IPS-18a (cell line): Measurements from ENCODE around the gene RC3H2.
"Not testable (repeated sequence)": the region's sequence is repeated elsewhere in the genome, so short reads cannot be mapped to it uniquely, and the experiment has no call there.

ENCODE experiments used
- H3K27ac ChIP-seq: one replicate; pipeline ENCODE4 v1.5.1; 2013; ENCODE audit warnings: low read length
- H3K27me3 ChIP-seq: one replicate; pipeline ENCODE4 v1.6.1; 2013; ENCODE audit warnings: mild to moderate bottlenecking, low read length; ENCODE audit not compliant: control insufficient read depth, insufficient read depth
- H3K36me3 ChIP-seq: one replicate; pipeline ENCODE4 v1.6.1; 2013; ENCODE audit warnings: low read depth, low read length; ENCODE audit not compliant: control insufficient read depth
- H3K4me1 ChIP-seq: one replicate; pipeline ENCODE4 v1.6.1; 2013; ENCODE audit warnings: low read depth, low read length; ENCODE audit not compliant: control insufficient read depth
- H3K4me3 ChIP-seq: one replicate; pipeline ENCODE4 v1.5.1; 2013; ENCODE audit warnings: low read length
- H3K9ac ChIP-seq: one replicate; pipeline ENCODE4 v1.6.1; 2013; ENCODE audit warnings: mild to moderate bottlenecking, low read length, moderate library complexity
- H3K9me3 ChIP-seq: one replicate; pipeline ENCODE4 v1.6.1; 2013; ENCODE audit warnings: low read depth, low read length; ENCODE audit not compliant: control insufficient read depth

The RC3H2 gene

DNA sequence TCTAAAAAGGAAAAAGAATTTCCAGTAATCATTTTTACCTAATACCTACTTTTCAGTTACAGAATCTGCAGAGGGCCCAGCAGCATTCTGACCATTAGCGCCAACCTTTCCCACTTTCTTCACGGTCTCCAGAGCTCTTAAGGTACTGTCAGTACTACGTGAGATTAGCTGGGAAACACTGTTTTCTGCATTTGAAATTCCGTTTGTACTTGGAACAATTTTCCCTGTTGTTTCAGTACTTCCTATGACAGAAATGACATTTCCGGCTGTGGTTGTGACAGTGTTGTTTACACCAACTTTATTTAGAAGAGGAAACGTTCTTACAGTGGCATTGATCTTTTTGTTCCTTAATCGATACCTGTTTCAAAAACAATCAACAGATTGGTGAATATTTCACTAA is 39.9 kb downstream of the RC3H2 start:
- Histone ChIP-seq H3K4me1 (no peaks in the 10 kb centered on the region), H3K36me3 (peaks cover 16% of the 10 kb centered on the region), H3K27ac (no peak overlapping the region), H3K27me3 (no peaks in the 10 kb centered on the region), H3K9me3 (no peaks in the 10 kb centered on the region), H3K9ac (no peak overlapping the region), H3K4me3 (no peak overlapping the region)

DNA sequence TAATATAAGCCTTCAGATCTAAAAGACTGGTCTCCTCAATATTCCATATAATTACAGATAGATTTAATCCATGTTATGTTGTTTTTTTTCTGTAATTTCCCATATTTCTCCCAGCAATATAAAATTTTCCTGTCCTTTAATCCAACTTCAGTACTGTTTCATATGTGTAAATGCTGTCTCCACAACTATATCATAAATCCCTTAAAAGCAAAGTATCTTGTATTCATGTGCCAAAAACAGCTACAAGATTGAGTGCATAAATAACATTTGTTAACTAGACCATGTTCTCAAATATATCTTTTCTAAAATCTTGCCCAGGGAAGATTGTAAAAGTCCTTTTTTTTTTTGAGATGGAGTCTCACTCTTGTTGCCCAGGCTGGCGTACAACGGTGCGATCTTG is 41.8 kb downstream of the RC3H2 start:
- peaks cover 22% of the 10 kb centered on the region for H3K36me3 ChIP-seq
- no peaks in the 10 kb centered on the region for H3K9me3 ChIP-seq
- H3K27me3 ChIP-seq: no peaks in the 10 kb centered on the region
- H3K9ac ChIP-seq: no peak overlapping the region
- H3K4me1 ChIP-seq: no peaks in the 10 kb centered on the region
- H3K4me3 ChIP-seq: no peak overlapping the region
- no peak overlapping the region for H3K27ac ChIP-seq

DNA sequence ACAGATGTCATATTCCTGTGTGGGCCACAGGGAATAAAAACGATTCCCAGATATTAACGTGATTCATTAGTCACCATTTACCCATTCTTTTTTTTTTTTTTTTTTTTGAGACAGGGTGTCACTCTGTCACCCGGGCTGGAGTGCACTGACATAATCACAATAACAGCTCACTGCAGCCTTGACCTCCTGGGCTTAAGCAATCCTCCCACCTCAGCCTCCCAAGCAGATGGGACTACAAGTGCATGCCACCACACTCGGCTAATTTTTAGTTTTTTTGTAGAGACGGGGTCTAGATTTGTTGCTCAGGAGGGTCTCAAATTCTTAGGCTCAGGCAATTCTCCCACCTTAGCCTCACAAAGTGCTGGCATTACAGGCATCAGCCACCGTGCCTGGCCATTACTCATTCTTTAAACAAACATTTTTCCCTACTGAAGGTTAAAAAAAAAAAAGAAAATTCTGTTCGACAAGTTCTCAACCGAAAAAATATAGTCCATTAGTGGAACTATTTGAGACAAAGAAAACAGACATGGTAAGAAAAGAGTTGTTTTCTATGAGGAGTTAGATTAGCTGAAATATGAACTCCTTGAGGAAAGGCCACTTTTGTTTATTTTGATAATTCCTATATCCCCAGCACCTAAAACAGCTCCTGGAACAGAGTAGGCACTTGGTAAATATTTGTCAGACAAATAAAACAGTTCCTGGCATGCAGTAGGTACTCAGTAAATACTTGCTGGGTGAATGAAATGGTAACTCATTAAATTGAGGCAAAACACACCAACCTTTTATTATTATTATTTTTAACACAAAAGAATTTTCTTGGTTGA is 44.6 kb downstream of the RC3H2 start:
- H3K9ac ChIP-seq: no peak overlapping the region
- H3K36me3 ChIP-seq: peaks cover 48% of the 10 kb centered on the region
- no peaks in the 10 kb centered on the region for H3K27me3 ChIP-seq
- no peaks in the 10 kb centered on the region for H3K9me3 ChIP-seq
- no peak overlapping the region for H3K4me3 ChIP-seq
- no peaks in the 10 kb centered on the region for H3K4me1 ChIP-seq
- H3K27ac ChIP-seq: no peak overlapping the region

DNA sequence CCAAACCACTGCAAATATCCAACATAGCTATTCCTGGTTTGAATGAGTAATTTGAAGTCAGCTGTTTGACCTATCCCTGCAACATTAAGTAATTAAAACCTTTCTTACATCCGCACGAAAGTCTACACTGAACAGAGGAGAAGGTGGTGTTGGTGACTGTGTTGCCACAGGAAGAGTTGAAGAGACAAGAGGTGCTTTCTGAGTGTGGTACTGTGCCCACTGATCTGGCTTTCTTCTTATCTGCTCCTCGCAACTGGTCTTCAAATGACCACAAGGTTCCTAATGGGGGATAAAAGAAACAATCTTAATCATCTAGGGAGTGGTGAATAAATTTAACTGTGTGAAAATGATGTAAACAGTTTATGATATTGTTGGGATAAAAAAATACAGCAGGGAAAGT is 47.3 kb downstream of the RC3H2 start:
- H3K27ac ChIP-seq: no peak overlapping the region
- H3K36me3 ChIP-seq: peaks cover 55% of the 10 kb centered on the region
- no peak overlapping the region for H3K4me3 ChIP-seq
- H3K9ac ChIP-seq: no peak overlapping the region
- no peaks in the 10 kb centered on the region for H3K4me1 ChIP-seq
- no peaks in the 10 kb centered on the region for H3K27me3 ChIP-seq
- H3K9me3 ChIP-seq: no peaks in the 10 kb centered on the region

DNA sequence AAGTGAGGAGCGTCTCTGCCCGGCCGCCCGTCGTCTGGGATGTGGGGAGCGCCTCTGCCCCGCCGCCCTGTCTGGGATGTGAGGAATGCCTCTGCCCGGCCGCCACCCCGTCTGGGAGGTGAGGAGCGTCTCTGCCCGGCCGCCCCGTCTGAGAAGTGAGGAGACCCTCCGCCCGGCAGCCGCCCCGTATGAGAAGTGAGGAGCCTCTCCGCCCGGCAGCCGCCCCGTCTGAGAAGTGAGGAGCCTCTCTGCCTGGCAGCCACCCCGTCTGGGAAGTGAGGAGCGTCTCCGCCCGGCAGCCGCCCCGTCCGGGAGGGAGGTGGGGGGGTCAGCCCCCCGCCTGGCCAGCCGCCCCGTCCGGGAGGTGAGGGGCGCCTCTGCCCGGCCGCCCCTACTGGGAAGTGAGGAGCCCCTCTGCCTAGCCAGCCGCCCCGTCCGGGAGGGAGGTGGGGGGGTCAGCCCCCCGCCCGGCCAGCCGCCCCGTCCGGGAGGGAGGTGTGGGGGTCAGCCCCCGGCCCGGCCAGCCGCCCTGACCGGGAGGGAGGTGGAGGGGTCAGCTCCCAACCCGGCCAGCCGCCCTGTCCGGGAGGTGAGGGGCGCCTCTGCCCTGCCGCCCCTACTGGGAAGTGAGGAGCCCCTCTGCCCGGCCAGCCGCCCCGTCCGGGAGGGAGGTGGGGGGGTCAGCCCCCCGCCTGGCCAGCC is 52.9 kb downstream of the RC3H2 start:
- peaks cover 73% of the 10 kb centered on the region for H3K36me3 ChIP-seq
- not testable (repeated sequence) for H3K27me3 ChIP-seq, H3K27ac ChIP-seq, H3K9me3 ChIP-seq, H3K4me3 ChIP-seq, H3K4me1 ChIP-seq, H3K9ac ChIP-seq

DNA sequence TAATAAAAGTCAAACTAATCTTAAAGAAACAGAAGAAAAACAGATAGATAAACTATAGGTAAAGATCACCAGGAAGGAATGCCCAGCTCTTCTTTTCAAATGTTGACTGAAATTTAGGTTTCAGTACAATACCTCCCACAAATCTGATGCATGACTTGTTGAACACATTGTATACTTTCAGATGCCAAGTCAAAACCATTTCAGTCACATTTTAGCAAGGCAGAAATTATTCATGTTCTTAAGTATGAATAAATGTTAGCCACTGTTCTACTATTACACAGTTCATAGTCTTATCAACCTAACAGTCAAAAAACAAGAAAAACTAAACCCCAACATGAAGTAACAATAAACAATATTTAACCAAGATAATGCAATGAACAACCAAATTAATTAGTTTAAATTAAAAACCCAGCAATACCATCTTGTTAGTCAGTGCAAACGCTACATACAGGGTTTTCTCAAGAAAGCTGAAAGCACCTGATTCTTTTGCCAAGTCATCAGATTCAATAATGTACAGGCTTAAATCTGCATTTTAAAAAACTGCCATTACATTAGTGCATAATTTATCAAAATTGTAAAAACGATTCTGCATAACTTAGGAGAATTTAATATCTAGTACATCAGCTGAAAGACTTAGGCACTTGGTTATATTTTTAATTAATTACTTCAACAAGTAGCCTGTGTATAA is 56.8 kb downstream of the RC3H2 start:
- Histone ChIP-seq H3K36me3 (peaks cover 48% of the 10 kb centered on the region), H3K4me3 (no peak overlapping the region), H3K4me1 (no peaks in the 10 kb centered on the region), H3K9me3 (no peaks in the 10 kb centered on the region), H3K9ac (no peak overlapping the region), H3K27me3 (no peaks in the 10 kb centered on the region), H3K27ac (no peak overlapping the region)

DNA sequence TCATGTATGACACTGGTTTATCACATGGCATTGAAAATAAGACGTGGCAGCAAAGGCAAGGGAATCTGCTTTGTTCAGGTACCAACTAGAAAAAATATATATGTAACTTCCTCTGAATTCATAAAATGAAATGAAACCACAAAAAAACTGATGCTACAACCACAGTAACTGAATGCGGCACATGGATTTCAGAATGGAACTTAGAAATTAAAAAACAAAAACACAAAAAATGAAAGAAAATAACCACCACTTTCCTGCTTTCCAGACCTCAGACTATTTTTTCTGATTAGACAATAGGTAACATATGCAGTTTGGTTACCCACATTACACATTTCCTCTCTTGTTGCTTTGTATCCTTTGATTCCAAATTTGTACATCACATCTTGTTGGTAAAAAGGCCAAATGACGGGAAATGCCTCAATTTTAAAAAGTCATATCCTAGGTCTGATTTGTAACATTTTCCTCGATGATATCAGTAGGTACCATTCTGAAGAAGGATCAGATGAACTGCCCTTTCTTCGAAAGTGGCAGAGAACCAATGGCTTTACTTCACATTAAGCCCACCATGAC is 58.7 kb downstream of the RC3H2 start:
- Histone ChIP-seq H3K4me1 (no peaks in the 10 kb centered on the region), H3K36me3 (peaks cover 47% of the 10 kb centered on the region), H3K9ac (no peak overlapping the region), H3K9me3 (no peaks in the 10 kb centered on the region), H3K27me3 (no peaks in the 10 kb centered on the region), H3K27ac (no peak overlapping the region), H3K4me3 (no peak overlapping the region)

DNA sequence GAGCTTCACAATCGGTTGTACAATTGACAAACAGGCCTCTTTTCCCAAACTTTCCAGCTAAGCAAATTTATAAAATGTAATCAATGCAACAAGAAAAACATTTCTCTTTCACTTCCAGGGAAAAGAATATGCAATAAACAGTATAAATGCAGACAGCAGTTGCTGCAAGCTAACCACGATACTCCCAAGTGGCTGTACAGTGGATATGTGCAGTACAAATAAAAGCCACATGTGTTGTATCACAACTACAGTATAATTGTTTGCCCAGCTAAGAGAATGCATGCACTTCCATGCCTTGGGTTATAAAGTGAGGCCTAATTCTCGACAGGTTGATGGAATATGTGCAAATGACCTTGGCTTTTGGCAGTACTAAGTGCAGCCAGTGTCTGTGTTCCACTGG is 60.0 kb downstream of the RC3H2 start:
- Histone ChIP-seq H3K27me3 (no peaks in the 10 kb centered on the region), H3K36me3 (peaks cover 38% of the 10 kb centered on the region)

DNA sequence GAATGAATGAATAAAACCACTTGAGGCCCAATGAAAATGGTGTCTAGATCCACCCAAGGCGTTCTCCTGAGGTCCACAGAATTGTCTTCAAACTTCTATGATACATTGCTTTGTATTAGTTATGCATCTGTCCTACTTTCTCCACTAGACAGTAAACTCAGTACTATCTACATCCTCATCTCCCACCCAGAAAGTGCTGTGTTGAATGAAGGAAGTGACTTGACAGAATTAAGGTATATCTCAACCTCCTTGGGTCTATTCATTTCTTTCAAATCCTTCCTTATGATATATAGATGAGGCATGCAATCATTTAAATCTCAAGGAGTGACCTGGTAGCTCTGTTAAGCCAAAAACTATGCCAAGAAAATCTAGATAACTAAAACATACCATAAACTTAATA is 61.0 kb downstream of the RC3H2 start:
- no peak overlapping the region for H3K27ac ChIP-seq
- H3K27me3 ChIP-seq: no peaks in the 10 kb centered on the region
- no peak overlapping the region for H3K9ac ChIP-seq
- no peak overlapping the region for H3K4me3 ChIP-seq
- H3K36me3 ChIP-seq: peaks cover 30% of the 10 kb centered on the region
- H3K4me1 ChIP-seq: no peaks in the 10 kb centered on the region
- no peaks in the 10 kb centered on the region for H3K9me3 ChIP-seq

More for the DNA sequence above, 60.0 kb downstream of the RC3H2 start:
- Histone ChIP-seq H3K4me3 (no peak overlapping the region), H3K9ac (no peak overlapping the region), H3K9me3 (no peaks in the 10 kb centered on the region), H3K4me1 (no peaks in the 10 kb centered on the region), H3K27ac (no peak overlapping the region)

DNA sequence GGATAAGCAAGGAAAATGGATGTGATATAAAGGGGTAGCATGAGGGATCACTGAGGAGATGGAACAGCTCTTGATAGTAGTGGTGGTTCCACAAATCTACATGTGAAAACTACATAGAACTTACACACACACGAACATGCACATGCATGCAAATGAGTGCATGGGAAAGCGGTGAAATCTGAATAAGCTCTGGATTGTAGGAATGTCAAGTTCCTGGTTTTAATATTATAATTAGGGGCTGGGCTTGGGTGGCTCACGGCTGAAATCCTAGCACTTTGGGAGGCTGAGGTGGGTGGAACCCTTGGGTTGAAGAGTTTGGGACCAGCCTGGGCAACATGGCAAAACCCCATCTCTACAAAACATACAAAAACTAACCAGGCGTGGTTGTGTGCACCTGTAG is 63.7 kb downstream of the RC3H2 start:
- H3K9ac ChIP-seq: no peak overlapping the region
- no peaks in the 10 kb centered on the region for H3K4me1 ChIP-seq
- H3K27ac ChIP-seq: no peak overlapping the region
- H3K9me3 ChIP-seq: no peaks in the 10 kb centered on the region
- H3K4me3 ChIP-seq: no peak overlapping the region
- peaks cover 5% of the 10 kb centered on the region for H3K36me3 ChIP-seq
- H3K27me3 ChIP-seq: no peaks in the 10 kb centered on the region

DNA sequence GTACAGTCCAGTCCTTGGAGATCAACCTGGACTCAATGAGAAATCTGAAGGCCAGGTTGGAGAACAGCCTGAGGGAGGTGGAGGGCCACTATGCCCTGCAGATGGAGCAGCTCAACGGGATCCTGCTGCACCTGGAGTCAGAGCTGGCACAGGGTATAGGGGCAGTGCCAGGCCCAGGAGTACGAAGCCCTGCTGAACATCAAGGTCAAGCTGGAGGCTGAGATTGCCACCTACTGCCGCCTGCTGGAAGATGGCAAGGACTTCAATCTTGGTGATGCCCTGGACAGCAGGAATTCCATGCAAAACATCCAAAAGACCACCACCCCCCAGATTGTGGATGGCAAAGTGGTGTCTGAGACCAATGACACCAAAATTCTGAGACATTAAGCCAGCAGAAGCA is 66.7 kb downstream of the RC3H2 start:
- H3K27ac ChIP-seq, H3K36me3 ChIP-seq, H3K4me3 ChIP-seq, H3K4me1 ChIP-seq, H3K27me3 ChIP-seq, H3K9ac ChIP-seq, H3K9me3 ChIP-seq: not testable (repeated sequence)
